Panc1 (cell line): Measurements from ENCODE around the gene CFHR5.

Experiments used
- POLR2AphosphoS5 ChIP-seq: IDR thresholded peaks from 2 replicates; pipeline ENCODE4 v1.6.1; 2012; ENCODE audit warnings: mild to moderate bottlenecking, low read depth, low read length, moderate library complexity
- SIN3A ChIP-seq: IDR thresholded peaks from 2 replicates; pipeline ENCODE4 v1.6.1; 2012; ENCODE audit warnings: low read depth, mild to moderate bottlenecking, low read length, moderate library complexity, borderline replicate concordance; ENCODE audit not compliant: insufficient read depth
- TCF7L2 ChIP-seq: IDR thresholded peaks from 2 replicates; pipeline ENCODE4 v1.6.1; 2011; ENCODE audit warnings: mild to moderate bottlenecking, low read depth, low read length, inconsistent platforms
- TF ChIP-seq, protein P1 (sequence below): fragments of 450-650 bp; IDR thresholded peaks from 2 replicates; pipeline ENCODE4 v1.5.1; 2017; ENCODE audit warnings: mild to moderate bottlenecking
- TF ChIP-seq, protein P2 (sequence below), 2 experiments: IDR thresholded peaks; 2 replicates each; pipeline ENCODE4 v1.6.1; 2011 to 2012; ENCODE audit warnings: low read depth in 2 of 2, control low read depth in 1 of 2, low read length in 1 of 2, mild to moderate bottlenecking in 1 of 2, moderate library complexity in 1 of 2; ENCODE audit not compliant: insufficient read depth in 1 of 2

DNA sequence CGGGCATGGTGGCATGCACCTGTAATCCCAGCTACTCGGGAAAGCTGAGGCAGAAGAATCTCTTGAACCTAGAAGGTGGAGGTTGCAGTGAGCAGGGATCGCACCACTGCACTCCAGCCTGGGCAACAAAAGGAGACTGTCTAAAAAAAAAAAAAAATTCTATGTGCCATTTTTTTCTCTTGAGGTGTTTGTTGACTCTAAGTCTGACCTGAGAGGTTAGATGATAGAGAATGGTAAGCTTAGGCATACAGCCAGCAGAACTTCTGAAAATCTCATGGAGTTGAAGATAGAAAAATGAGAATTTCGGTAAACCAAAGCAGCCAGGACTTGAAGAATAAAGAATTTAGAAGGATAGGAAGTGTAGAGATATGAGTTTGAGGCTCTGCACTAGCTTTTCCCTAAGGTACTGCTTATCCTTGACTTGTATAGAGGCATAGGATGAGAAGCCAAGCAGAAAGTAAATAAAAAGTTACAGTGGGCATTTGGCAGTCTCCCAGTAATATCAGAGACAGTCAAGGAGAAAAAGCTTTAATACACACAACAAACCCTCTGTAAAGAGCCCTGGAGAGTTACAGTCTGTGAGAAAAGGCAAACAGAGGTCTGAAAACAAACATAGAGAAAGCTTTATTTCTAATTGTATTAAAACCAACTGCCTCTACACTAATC lies 65.5 kb downstream of the CFHR5 start:
- TF ChIP-seq, protein P1, sequence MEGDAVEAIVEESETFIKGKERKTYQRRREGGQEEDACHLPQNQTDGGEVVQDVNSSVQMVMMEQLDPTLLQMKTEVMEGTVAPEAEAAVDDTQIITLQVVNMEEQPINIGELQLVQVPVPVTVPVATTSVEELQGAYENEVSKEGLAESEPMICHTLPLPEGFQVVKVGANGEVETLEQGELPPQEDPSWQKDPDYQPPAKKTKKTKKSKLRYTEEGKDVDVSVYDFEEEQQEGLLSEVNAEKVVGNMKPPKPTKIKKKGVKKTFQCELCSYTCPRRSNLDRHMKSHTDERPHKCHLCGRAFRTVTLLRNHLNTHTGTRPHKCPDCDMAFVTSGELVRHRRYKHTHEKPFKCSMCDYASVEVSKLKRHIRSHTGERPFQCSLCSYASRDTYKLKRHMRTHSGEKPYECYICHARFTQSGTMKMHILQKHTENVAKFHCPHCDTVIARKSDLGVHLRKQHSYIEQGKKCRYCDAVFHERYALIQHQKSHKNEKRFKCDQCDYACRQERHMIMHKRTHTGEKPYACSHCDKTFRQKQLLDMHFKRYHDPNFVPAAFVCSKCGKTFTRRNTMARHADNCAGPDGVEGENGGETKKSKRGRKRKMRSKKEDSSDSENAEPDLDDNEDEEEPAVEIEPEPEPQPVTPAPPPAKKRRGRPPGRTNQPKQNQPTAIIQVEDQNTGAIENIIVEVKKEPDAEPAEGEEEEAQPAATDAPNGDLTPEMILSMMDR, result no peak
- TF ChIP-seq, protein P2, sequence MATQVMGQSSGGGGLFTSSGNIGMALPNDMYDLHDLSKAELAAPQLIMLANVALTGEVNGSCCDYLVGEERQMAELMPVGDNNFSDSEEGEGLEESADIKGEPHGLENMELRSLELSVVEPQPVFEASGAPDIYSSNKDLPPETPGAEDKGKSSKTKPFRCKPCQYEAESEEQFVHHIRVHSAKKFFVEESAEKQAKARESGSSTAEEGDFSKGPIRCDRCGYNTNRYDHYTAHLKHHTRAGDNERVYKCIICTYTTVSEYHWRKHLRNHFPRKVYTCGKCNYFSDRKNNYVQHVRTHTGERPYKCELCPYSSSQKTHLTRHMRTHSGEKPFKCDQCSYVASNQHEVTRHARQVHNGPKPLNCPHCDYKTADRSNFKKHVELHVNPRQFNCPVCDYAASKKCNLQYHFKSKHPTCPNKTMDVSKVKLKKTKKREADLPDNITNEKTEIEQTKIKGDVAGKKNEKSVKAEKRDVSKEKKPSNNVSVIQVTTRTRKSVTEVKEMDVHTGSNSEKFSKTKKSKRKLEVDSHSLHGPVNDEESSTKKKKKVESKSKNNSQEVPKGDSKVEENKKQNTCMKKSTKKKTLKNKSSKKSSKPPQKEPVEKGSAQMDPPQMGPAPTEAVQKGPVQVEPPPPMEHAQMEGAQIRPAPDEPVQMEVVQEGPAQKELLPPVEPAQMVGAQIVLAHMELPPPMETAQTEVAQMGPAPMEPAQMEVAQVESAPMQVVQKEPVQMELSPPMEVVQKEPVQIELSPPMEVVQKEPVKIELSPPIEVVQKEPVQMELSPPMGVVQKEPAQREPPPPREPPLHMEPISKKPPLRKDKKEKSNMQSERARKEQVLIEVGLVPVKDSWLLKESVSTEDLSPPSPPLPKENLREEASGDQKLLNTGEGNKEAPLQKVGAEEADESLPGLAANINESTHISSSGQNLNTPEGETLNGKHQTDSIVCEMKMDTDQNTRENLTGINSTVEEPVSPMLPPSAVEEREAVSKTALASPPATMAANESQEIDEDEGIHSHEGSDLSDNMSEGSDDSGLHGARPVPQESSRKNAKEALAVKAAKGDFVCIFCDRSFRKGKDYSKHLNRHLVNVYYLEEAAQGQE (IDR thresholded peaks at IDR 0.05; ENCODE audit: insufficient read depth in 1 of 2, low read depth in 2 of 2, low read length in 1 of 2), result no peak
- no peak for TF ChIP-seq POLR2AphosphoS5
- no peak for TF ChIP-seq SIN3A
- TF ChIP-seq TCF7L2, result no peak
